ENCODE data around the gene SIPA1L3.

SIPA1L3 gene

GRCh38 chr19:37899453-37899852 lies 7.6 kb upstream of the SIPA1L3 start:
- no peak for DNase-seq (ENCODE audit: low read depth)
- TF ChIP-seq CTCF (IDR thresholded peaks at IDR 0.05; ENCODE audit: insufficient read depth, low read depth, low read length, missing control alignments): no peak
- no peak overlapping the region for H3K4me3 ChIP-seq (ENCODE audit: low read depth, low read length)

GRCh38 chr19:37899966-37900365 lies 7.0 kb upstream of the SIPA1L3 start:
- no peak for DNase-seq (ENCODE audit: low read depth)
- H3K4me3 ChIP-seq (ENCODE audit: low read depth, low read length): no peak overlapping the region
- no peak for TF ChIP-seq CTCF (IDR thresholded peaks at IDR 0.05; ENCODE audit: insufficient read depth, low read depth, low read length, missing control alignments)

- peak; percentile 83 for TF ChIP-seq CTCF (IDR thresholded peaks at IDR 0.05; ENCODE audit: insufficient read depth, low read depth, low read length, missing control alignments)
- H3K4me3 ChIP-seq (ENCODE audit: low read depth, low read length): no peak overlapping the region
- peak; percentile 90 for DNase-seq (ENCODE audit: low read depth)
These were observed 4.3 kb upstream of the SIPA1L3 start for GRCh38 chr19:37902668-37903067.

GRCh38 chr19:37903096-37903495 lies 3.9 kb upstream of the SIPA1L3 start:
- no peak overlapping the region for H3K4me3 ChIP-seq (ENCODE audit: low read depth, low read length)
- TF ChIP-seq CTCF (IDR thresholded peaks at IDR 0.05; ENCODE audit: insufficient read depth, low read depth, low read length, missing control alignments): no peak
- DNase-seq (ENCODE audit: low read depth): no peak

- peak; percentile 76 for DNase-seq (ENCODE audit: low read depth)
- H3K4me3 ChIP-seq (ENCODE audit: low read depth, low read length): peak within 1 kb of the TSS; percentile 90
- no peak for TF ChIP-seq CTCF (IDR thresholded peaks at IDR 0.05; ENCODE audit: insufficient read depth, low read depth, low read length, missing control alignments)
These were observed 801 bp upstream of the SIPA1L3 start, which contains the start of gene WDR87 for GRCh38 chr19:37905946-37906868. WDR87 (minus strand) TSS chr19:37906594; CDS start chr19:37898239, 8,355 bp downstream.

- TF ChIP-seq CTCF (IDR thresholded peaks at IDR 0.05; ENCODE audit: insufficient read depth, low read depth, low read length, missing control alignments): no peak
- DNase-seq (ENCODE audit: low read depth): no peak
- peak overlapping the region; percentile 90 for H3K4me3 ChIP-seq (ENCODE audit: low read depth, low read length)
These were observed 887 bp downstream of the SIPA1L3 start for GRCh38 chr19:37907735-37908455.

All from GM12865 (cell line).